Effector memory CD4-positive, alpha-beta T cell (primary cell): Measurements from ENCODE around the gene ANAPC15.
"Not testable (repeated sequence)": the region's sequence is repeated elsewhere in the genome, so short reads cannot be mapped to it uniquely, and the experiment has no call there.

ENCODE experiments used
- DNase-seq, 3 donors: peaks; one replicate each; pipeline ENCODE4 v3.0.0-alpha.2; 2020
- H3K27ac ChIP-seq: 2 replicates; pipeline ENCODE4 v1.7.0; 2013; ENCODE audit warnings: mild to moderate bottlenecking, low read length, moderate library complexity; ENCODE audit not compliant: insufficient read depth, poor library complexity, severe bottlenecking
- H3K27me3 ChIP-seq: replicated peaks from 2 replicates; pipeline ENCODE4 v1.7.0; 2013; ENCODE audit warnings: mild to moderate bottlenecking, low read length; ENCODE audit not compliant: insufficient read depth, control insufficient read depth, poor library complexity, severe bottlenecking
- H3K36me3 ChIP-seq: 2 replicates; pipeline ENCODE4 v1.7.0; 2013; ENCODE audit warnings: mild to moderate bottlenecking, low read length, moderate library complexity; ENCODE audit not compliant: control insufficient read depth, insufficient read depth
- H3K4me1 ChIP-seq: 2 replicates; pipeline ENCODE4 v1.7.0; 2013; ENCODE audit warnings: low read length, mild to moderate bottlenecking; ENCODE audit not compliant: control insufficient read depth, insufficient read depth, poor library complexity, severe bottlenecking
- H3K4me3 ChIP-seq: 2 replicates; pipeline ENCODE4 v1.7.0; 2013; ENCODE audit warnings: low read length, low read depth, mild to moderate bottlenecking; ENCODE audit not compliant: insufficient read depth, poor library complexity, severe bottlenecking
- H3K9me3 ChIP-seq: 2 replicates; pipeline ENCODE4 v1.7.0; 2013; ENCODE audit warnings: mild to moderate bottlenecking, low read length, moderate library complexity; ENCODE audit not compliant: control insufficient read depth
- total RNA-seq, 3 donors: gene quantifications; one replicate each; lab custom pipeline; 2026; lab: John Stamatoyannopoulos, UW

Gene ANAPC15
- total RNA-seq, result 17.3 to 24.4 (median 18.6) reads per million in 3 donors

DNA sequence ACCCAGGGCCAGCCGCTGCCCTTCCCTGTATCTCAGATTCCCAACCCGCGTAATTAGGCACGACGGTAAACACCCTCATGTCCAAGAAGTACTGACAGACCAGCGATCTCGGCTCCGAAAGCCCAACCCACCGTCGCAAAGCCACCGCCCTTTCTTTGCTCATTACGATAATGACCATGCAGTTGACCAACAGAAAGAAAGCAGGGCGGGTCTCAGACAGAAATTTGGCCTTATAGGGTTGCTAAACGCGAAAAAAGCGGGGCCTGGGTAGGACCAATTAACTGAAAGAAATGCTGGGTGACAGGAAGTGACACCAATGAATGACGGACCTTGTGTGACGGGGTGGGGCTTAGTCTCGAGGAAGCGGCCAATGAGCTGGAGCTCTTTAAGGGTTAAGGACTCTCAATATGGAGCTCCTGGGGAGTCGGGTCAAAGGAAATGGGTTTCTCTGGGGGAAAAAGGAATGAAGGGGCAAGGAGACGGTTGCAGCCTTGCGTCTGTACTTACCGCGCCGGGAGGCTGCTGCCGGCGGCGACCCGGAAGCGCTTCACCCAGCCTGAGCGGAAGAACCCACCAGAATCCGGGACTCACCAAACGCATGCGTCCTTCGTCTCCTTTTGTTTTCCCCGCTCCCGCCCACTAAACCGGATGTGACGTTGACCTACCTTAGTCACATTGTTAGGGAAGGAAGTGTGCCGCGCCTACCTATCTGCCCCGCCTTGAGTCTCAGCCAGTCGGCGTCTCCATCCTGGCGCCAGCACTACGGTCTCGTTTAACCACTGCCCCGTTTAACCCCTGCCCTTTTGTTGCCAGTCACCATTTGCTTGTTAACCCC, at the start of gene ANAPC15:
TSS of gene ANAPC15 (minus strand) at position 553 of the 835 bp plus-strand sequence. CDS start 1,419 bp downstream, outside the sequence.
- H3K4me1 ChIP-seq, result peaks cover 15% of the 10 kb centered on the region
- H3K27ac ChIP-seq, result peak within 1 kb of the TSS; percentile 96
- peaks cover 11% of the 10 kb centered on the region for H3K36me3 ChIP-seq
- peak; percentile 96 to 98 (median 98) for DNase-seq
- H3K27me3 ChIP-seq, result no peaks in the 10 kb centered on the region
- H3K9me3 ChIP-seq, result no peaks in the 10 kb centered on the region
- peak within 1 kb of the TSS; percentile 86 for H3K4me3 ChIP-seq

DNA sequence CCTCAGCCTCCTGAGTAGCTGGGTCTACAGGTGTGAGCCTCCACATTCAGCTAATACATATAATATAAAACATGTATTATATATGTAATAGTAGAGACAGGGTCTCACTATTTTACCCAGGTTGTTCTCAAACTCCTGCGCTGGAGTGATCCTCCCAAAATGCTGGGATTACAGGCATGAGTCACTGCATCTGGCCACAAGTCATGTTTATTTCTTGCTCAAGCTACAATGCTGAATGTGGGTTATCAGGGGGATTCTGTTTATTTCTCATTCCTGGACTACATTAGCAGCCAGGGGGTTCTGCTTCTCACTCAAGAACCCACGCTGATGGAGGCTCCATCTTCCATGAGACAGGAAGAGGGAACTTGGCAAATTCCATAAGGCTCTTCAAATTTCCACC, 47.8 kb upstream of the ANAPC15 start:
- Histone ChIP-seq H3K4me1 (no peaks in the 10 kb centered on the region), H3K27me3 (peaks cover 4% of the 10 kb centered on the region)
- DNase-seq, result no peak

GRCh38 chr11:72157131-72157530, 44.6 kb upstream of the ANAPC15 start:
- Histone ChIP-seq H3K4me3 (no peak overlapping the region), H3K27ac (no peak overlapping the region), H3K9me3 (no peaks in the 10 kb centered on the region), H3K4me1 (no peaks in the 10 kb centered on the region), H3K27me3 (peaks cover 4% of the 10 kb centered on the region), H3K36me3 (no peaks in the 10 kb centered on the region)
- no peak for DNase-seq

More for the DNA sequence above, 47.8 kb upstream of the ANAPC15 start:
- H3K36me3 ChIP-seq, result no peaks in the 10 kb centered on the region
- no peaks in the 10 kb centered on the region for H3K9me3 ChIP-seq
- no peak overlapping the region for H3K27ac ChIP-seq
- no peak overlapping the region for H3K4me3 ChIP-seq

GRCh38 chr11:72155751-72156150, 43.3 kb upstream of the ANAPC15 start:
- Histone ChIP-seq H3K9me3 (no peaks in the 10 kb centered on the region), H3K4me1 (no peaks in the 10 kb centered on the region), H3K27ac (no peak overlapping the region), H3K27me3 (peaks cover 4% of the 10 kb centered on the region), H3K4me3 (no peak overlapping the region), H3K36me3 (no peaks in the 10 kb centered on the region)
- no peak for DNase-seq

DNA sequence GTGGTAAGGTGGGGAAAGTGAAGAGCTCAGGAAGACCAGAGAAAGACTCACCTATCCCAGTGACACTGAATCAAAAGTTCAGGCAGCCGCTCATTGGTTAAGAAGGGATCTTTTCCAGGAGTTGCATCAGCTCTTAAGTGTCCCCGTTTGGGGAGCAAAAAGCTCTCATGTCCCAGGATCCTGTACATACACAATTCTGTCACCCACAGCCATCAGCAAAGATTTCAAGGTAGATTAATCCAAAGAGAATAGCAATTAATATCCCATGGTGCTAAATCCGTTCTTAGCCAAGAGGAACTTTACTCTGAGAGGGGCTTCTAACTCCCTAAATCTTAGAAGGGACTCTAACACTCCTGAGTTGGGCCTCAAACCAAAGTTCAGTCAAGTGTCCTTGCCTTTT, 42.3 kb upstream of the ANAPC15 start:
- no peak overlapping the region for H3K4me3 ChIP-seq
- H3K9me3 ChIP-seq, result no peaks in the 10 kb centered on the region
- no peaks in the 10 kb centered on the region for H3K4me1 ChIP-seq
- H3K36me3 ChIP-seq, result no peaks in the 10 kb centered on the region
- DNase-seq, result no peak
- no peak overlapping the region for H3K27ac ChIP-seq
- no peaks in the 10 kb centered on the region for H3K27me3 ChIP-seq

GRCh38 chr11:72153874-72154273, 41.4 kb upstream of the ANAPC15 start:
- H3K9me3 ChIP-seq, H3K27me3 ChIP-seq, DNase-seq, H3K27ac ChIP-seq, H3K4me3 ChIP-seq, H3K4me1 ChIP-seq, H3K36me3 ChIP-seq: not testable (repeated sequence)

DNA sequence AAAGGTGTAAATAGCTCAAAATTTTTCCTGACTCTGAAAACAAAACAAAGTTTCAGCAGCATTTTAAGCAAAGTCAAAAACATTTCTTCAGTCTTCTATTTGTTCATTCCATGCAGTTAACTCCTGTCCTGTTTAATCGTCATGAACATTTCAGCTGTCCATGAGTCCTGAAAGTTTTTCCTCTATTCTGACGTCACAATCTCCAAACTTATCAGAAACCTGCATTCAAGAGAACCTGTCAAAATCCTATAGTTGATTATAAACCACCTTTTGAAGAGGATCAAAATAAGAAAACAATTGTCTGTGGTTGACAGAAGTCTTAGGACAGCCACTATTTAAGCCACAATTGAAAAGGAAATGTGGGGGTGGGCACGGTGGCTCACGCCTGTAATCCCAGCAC, 38.4 kb upstream of the ANAPC15 start:
- Histone ChIP-seq H3K4me1 (no peaks in the 10 kb centered on the region), H3K4me3 (no peak overlapping the region), H3K36me3 (no peaks in the 10 kb centered on the region), H3K9me3 (no peaks in the 10 kb centered on the region), H3K27ac (no peak overlapping the region), H3K27me3 (no peaks in the 10 kb centered on the region)
- DNase-seq, result no peak

- no peaks in the 10 kb centered on the region for H3K27me3 ChIP-seq
- no peaks in the 10 kb centered on the region for H3K36me3 ChIP-seq
- H3K27ac ChIP-seq, result no peak overlapping the region
- no peaks in the 10 kb centered on the region for H3K4me1 ChIP-seq
- no peak overlapping the region for H3K4me3 ChIP-seq
- H3K9me3 ChIP-seq, result no peaks in the 10 kb centered on the region
- no peak for DNase-seq
These were observed 34.1 kb upstream of the ANAPC15 start for GRCh38 chr11:72146625-72147024.

GRCh38 chr11:72144807-72145565, 32.5 kb upstream of the ANAPC15 start:
- Histone ChIP-seq H3K4me3 (no peak overlapping the region), H3K4me1 (no peaks in the 10 kb centered on the region), H3K27me3 (no peaks in the 10 kb centered on the region), H3K27ac (no peak overlapping the region), H3K9me3 (no peaks in the 10 kb centered on the region), H3K36me3 (no peaks in the 10 kb centered on the region)
- DNase-seq, result no peak

DNA sequence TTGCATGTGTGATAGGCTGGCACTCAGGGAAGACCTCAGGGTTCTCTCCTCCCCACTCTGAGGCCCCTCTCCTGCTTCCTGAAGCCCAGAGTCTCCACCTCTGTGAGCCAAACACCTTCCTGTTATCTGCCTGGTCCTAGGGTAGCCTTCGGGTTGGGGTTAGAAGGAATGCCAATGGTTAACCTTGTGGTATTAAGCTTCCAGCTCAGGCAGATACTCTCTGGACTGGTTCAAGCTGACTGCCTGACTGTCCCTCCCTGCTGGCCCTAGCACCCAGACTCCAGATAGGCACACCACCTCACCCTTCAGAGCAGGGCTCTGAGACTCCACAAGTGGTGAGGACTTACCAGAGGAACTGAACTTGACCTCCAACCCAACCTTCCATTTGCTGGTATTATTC, 30.0 kb upstream of the ANAPC15 start:
- not testable (repeated sequence) for H3K27ac ChIP-seq, DNase-seq, H3K9me3 ChIP-seq, H3K4me3 ChIP-seq, H3K4me1 ChIP-seq, H3K36me3 ChIP-seq, H3K27me3 ChIP-seq
